GM23338 (cell line): Measurements from ENCODE around the gene MGAT3. TPM values are rescaled to one million over a fixed set of nuclear protein-coding genes. Genes with fewer than 3 reads are reported as not detected.

Source experiments
- ATAC-seq: fragments of 200-7000 bp; cut with Tn5 transposase; 3 replicates; pipeline ENCODE4 v1.9.1; 2020
- DNase-seq: peaks from one replicate; pipeline ENCODE4 v3.0.0-alpha.2; 2015; ENCODE audit warnings: low spot score
- H2AFZ ChIP-seq: fragments of 200-600 bp; sonication (generic); 2 replicates; pipeline ENCODE4 v1.8.0; 2016; ENCODE audit warnings: antibody characterized with exemption, mild to moderate bottlenecking, moderate library complexity
- H3F3A ChIP-seq: fragments of 200-600 bp; sonication (generic); replicated peaks from 2 replicates; pipeline ENCODE4 v1.8.0; 2017; ENCODE audit warnings: antibody characterized with exemption, mixed run types, low read depth
- H3K27ac ChIP-seq: fragments of 200-600 bp; sonication (generic); 2 replicates; pipeline ENCODE4 v1.6.1; 2016; ENCODE audit warnings: low read depth
- H3K27me3 ChIP-seq: fragments of 200-600 bp; sonication (generic); 2 replicates; pipeline ENCODE4 v1.8.0; 2016; ENCODE audit warnings: mild to moderate bottlenecking, mixed run types, moderate library complexity; ENCODE audit not compliant: insufficient read depth
- H3K36me3 ChIP-seq: fragments of 200-600 bp; sonication (generic); 2 replicates; pipeline ENCODE4 v1.8.0; 2016; ENCODE audit warnings: mild to moderate bottlenecking; ENCODE audit not compliant: insufficient read depth
- H3K4me1 ChIP-seq: fragments of 200-600 bp; sonication (generic); 2 replicates; pipeline ENCODE4 v1.8.0; 2016; ENCODE audit warnings: mild to moderate bottlenecking, moderate library complexity; ENCODE audit not compliant: insufficient read depth
- H3K4me2 ChIP-seq: fragments of 200-600 bp; sonication (generic); 2 replicates; pipeline ENCODE4 v1.7.1; 2017; ENCODE audit warnings: mixed run types
- H3K4me3 ChIP-seq: fragments of 200-600 bp; sonication (generic); 2 replicates; pipeline ENCODE4 v1.6.1; 2016; ENCODE audit warnings: mixed run types
- H3K79me2 ChIP-seq: fragments of 200-600 bp; sonication (generic); replicated peaks from 2 replicates; pipeline ENCODE4 v1.8.0; 2017; ENCODE audit warnings: mild to moderate bottlenecking; ENCODE audit not compliant: insufficient read depth
- H3K9me2 ChIP-seq: fragments of 200-600 bp; sonication (generic); 2 replicates; pipeline ENCODE4 v1.8.0; 2017; ENCODE audit not compliant: insufficient read depth
- H4K20me1 ChIP-seq: fragments of 200-600 bp; sonication (generic); replicated peaks from 2 replicates; pipeline ENCODE4 v1.8.0; 2017; ENCODE audit warnings: mild to moderate bottlenecking; ENCODE audit not compliant: insufficient read depth
- H3K27ac Mint-ChIP-seq: 2 replicates; pipeline ENCODE4 v1.8.0; 2020; ENCODE audit warnings: inconsistent platforms, mild to moderate bottlenecking, moderate library complexity, mixed read lengths
- H3K27me3 Mint-ChIP-seq: 3 replicates; pipeline ENCODE4 v1.8.0; 2022; ENCODE audit warnings: low read depth, mild to moderate bottlenecking, moderate library complexity, mixed read lengths, inconsistent platforms; ENCODE audit not compliant: insufficient read depth, poor library complexity
- H3K36me3 Mint-ChIP-seq: 3 replicates; pipeline ENCODE4 v1.8.0; 2021; ENCODE audit warnings: low read depth, mild to moderate bottlenecking, inconsistent platforms, moderate library complexity, mixed read lengths
- H3K4me1 Mint-ChIP-seq: 3 replicates; pipeline ENCODE4 v1.8.0; 2020; ENCODE audit warnings: mild to moderate bottlenecking, inconsistent platforms, mixed read lengths
- H3K4me3 Mint-ChIP-seq: 3 replicates; pipeline ENCODE4 v1.8.0; 2021; ENCODE audit warnings: moderate library complexity, mild to moderate bottlenecking, inconsistent platforms, mixed read lengths
- H3K9me3 Mint-ChIP-seq: 3 replicates; pipeline ENCODE4 v1.8.0; 2020; ENCODE audit warnings: moderate library complexity, mild to moderate bottlenecking, inconsistent platforms, mixed read lengths
- CREB1 ChIP-seq: fragments of 250-450 bp; sonication (Bioruptor Pico); IDR thresholded peaks from 2 replicates; pipeline ENCODE4 v1.5.0; 2020; ENCODE audit warnings: low read depth, mild to moderate bottlenecking, moderate library complexity
- EZH2 ChIP-seq: fragments of 200-600 bp; sonication (generic); IDR thresholded peaks from one replicate; pipeline ENCODE4 v1.8.0; 2017; ENCODE audit warnings: antibody characterized with exemption, mild to moderate bottlenecking, low read depth; ENCODE audit not compliant: unreplicated experiment
- EZH2phosphoT487 ChIP-seq: fragments of 200-600 bp; sonication (generic); IDR thresholded peaks from one replicate; pipeline ENCODE4 v1.8.1; 2018; ENCODE audit warnings: antibody characterized with exemption; ENCODE audit not compliant: unreplicated experiment
- JUNB ChIP-seq: IDR thresholded peaks from one replicate; pipeline ENCODE4 v1.6.1; 2016; ENCODE audit warnings: antibody characterized with exemption; ENCODE audit not compliant: unreplicated experiment
- NANOG ChIP-seq: IDR thresholded peaks from 2 replicates; pipeline ENCODE4 v1.6.1; 2016; ENCODE audit warnings: antibody characterized with exemption, borderline replicate concordance
- POLR2AphosphoS5 ChIP-seq: IDR thresholded peaks from 2 replicates; pipeline ENCODE4 v1.6.1; 2016; ENCODE audit warnings: antibody characterized with exemption, low read depth
- STAT1 ChIP-seq: IDR thresholded peaks from one replicate; pipeline ENCODE4 v1.6.1; 2016; ENCODE audit warnings: antibody characterized with exemption; ENCODE audit not compliant: unreplicated experiment
- ZNF114 ChIP-seq: fragments of 250-450 bp; sonication (Bioruptor Pico); IDR thresholded peaks from 2 replicates; pipeline ENCODE4 v1.5.0; 2020; ENCODE audit warnings: mild to moderate bottlenecking, moderate library complexity
- ZNF331 ChIP-seq: fragments of 250-450 bp; sonication (Bioruptor Pico); IDR thresholded peaks from 2 replicates; pipeline ENCODE4 v1.5.0; 2020; ENCODE audit warnings: low read depth, mild to moderate bottlenecking, moderate library complexity
- polyA plus RNA-seq: library from polyadenylated mRNA; unstranded; fragments of >200 nt; fragmentation: Nextera tagmentation; extraction: Ambion mirVana; gene quantifications from 2 replicates; pipeline ENCODE4 v1.2.1, GENCODE V29; 2016
- total RNA-seq: library from RNA; depleted of rRNA; stranded (reverse); fragments of >200 nt; shearing (Covaris generic); gene quantifications from 2 replicates; pipeline ENCODE4 v1.2.3, GENCODE V29; 2014
- TF ChIP-seq, protein P1 (sequence below): fragments of 250-450 bp; sonication (Bioruptor Pico); IDR thresholded peaks from 2 replicates; pipeline ENCODE4 v1.5.0; 2020; ENCODE audit warnings: mild to moderate bottlenecking, moderate library complexity
- TF ChIP-seq, protein P2 (sequence below), 2 experiments: fragments of 200-600 bp in 1 of 2; sonication (generic) in 1 of 2; conservative IDR thresholded peaks; 2 replicates each; pipeline versions ENCODE4 v1.5.1 to v1.6.1; 2016 to 2017; ENCODE audit warnings: antibody characterized with exemption in 2 of 2, low read depth in 2 of 2, mild to moderate bottlenecking in 2 of 2, moderate library complexity in 1 of 2
- TF ChIP-seq, protein P3 (sequence below): IDR thresholded peaks from one replicate; pipeline ENCODE4 v1.6.1; 2018; ENCODE audit warnings: antibody characterized with exemption; ENCODE audit not compliant: unreplicated experiment
- TF ChIP-seq, protein P4 (sequence below): IDR thresholded peaks from 2 replicates; pipeline ENCODE4 v1.6.1; 2016; ENCODE audit warnings: antibody characterized with exemption

MGAT3 gene
- total and polyA plus RNA-seq, 2 experiments from 2014 or later, result 1.7 to 10.2 TPM

DNA sequence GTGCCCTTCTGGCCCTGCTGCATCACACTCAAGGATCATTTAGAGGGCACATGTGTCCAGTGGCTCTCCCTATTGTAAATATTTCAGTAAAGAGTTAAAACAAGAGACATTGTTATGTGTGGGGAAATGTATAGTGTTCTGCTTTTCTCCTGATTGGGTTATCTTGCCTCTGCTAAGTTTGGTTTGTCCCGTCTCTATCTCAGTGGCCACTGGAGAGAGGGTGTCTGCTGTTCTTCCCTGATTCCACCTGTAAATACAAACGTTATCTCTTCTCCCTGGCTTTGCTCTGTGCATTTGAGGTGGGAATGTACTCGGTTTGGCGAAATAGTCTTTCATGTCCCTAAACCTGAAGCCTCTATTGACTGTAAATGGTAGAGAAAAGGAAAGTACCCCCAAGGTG is 51.6 kb downstream of the MGAT3 start:
- no peaks in the 10 kb centered on the region; the same call in 2 of the 3 replicates for H3K9me3 Mint-ChIP-seq
- Histone ChIP-seq H2AFZ (no peak overlapping the region), H3K79me2 (peaks cover 26% of the 10 kb centered on the region), H4K20me1 (peaks cover 86% of the 10 kb centered on the region), H3F3A (peaks cover 23% of the 10 kb centered on the region), H3K4me1 (peaks cover under 1% of the 10 kb centered on the region), H3K27ac (no peak overlapping the region), H3K36me3 (peaks cover 45% of the 10 kb centered on the region), H3K4me2 (no peak overlapping the region), H3K9me2 (no peaks in the 10 kb centered on the region), H3K4me3 (no peak overlapping the region), H3K27me3 (peaks cover 85% of the 10 kb centered on the region)
- TF ChIP-seq, protein P1, sequence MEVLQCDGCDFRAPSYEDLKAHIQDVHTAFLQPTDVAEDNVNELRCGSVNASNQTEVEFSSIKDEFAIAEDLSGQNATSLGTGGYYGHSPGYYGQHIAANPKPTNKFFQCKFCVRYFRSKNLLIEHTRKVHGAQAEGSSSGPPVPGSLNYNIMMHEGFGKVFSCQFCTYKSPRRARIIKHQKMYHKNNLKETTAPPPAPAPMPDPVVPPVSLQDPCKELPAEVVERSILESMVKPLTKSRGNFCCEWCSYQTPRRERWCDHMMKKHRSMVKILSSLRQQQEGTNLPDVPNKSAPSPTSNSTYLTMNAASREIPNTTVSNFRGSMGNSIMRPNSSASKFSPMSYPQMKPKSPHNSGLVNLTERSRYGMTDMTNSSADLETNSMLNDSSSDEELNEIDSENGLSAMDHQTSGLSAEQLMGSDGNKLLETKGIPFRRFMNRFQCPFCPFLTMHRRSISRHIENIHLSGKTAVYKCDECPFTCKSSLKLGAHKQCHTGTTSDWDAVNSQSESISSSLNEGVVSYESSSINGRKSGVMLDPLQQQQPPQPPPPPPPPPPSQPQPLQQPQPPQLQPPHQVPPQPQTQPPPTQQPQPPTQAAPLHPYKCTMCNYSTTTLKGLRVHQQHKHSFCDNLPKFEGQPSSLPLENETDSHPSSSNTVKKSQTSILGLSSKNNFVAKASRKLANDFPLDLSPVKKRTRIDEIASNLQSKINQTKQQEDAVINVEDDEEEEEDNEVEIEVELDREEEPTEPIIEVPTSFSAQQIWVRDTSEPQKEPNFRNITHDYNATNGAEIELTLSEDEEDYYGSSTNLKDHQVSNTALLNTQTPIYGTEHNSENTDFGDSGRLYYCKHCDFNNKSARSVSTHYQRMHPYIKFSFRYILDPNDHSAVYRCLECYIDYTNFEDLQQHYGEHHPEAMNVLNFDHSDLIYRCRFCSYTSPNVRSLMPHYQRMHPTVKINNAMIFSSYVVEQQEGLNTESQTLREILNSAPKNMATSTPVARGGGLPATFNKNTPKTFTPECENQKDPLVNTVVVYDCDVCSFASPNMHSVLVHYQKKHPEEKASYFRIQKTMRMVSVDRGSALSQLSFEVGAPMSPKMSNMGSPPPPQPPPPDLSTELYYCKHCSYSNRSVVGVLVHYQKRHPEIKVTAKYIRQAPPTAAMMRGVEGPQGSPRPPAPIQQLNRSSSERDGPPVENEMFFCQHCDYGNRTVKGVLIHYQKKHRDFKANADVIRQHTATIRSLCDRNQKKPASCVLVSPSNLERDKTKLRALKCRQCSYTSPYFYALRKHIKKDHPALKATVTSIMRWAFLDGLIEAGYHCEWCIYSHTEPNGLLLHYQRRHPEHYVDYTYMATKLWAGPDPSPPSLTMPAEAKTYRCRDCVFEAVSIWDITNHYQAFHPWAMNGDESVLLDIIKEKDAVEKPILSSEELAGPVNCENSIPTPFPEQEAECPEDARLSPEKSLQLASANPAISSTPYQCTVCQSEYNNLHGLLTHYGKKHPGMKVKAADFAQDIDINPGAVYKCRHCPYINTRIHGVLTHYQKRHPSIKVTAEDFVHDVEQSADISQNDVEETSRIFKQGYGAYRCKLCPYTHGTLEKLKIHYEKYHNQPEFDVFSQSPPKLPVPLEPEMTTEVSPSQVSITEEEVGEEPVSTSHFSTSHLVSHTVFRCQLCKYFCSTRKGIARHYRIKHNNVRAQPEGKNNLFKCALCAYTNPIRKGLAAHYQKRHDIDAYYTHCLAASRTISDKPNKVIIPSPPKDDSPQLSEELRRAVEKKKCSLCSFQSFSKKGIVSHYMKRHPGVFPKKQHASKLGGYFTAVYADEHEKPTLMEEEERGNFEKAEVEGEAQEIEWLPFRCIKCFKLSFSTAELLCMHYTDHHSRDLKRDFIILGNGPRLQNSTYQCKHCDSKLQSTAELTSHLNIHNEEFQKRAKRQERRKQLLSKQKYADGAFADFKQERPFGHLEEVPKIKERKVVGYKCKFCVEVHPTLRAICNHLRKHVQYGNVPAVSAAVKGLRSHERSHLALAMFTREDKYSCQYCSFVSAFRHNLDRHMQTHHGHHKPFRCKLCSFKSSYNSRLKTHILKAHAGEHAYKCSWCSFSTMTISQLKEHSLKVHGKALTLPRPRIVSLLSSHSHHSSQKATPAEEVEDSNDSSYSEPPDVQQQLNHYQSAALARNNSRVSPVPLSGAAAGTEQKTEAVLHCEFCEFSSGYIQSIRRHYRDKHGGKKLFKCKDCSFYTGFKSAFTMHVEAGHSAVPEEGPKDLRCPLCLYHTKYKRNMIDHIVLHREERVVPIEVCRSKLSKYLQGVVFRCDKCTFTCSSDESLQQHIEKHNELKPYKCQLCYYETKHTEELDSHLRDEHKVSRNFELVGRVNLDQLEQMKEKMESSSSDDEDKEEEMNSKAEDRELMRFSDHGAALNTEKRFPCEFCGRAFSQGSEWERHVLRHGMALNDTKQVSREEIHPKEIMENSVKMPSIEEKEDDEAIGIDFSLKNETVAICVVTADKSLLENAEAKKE (CRISPR knock-in tag), result no peak
- TF ChIP-seq, protein P2, sequence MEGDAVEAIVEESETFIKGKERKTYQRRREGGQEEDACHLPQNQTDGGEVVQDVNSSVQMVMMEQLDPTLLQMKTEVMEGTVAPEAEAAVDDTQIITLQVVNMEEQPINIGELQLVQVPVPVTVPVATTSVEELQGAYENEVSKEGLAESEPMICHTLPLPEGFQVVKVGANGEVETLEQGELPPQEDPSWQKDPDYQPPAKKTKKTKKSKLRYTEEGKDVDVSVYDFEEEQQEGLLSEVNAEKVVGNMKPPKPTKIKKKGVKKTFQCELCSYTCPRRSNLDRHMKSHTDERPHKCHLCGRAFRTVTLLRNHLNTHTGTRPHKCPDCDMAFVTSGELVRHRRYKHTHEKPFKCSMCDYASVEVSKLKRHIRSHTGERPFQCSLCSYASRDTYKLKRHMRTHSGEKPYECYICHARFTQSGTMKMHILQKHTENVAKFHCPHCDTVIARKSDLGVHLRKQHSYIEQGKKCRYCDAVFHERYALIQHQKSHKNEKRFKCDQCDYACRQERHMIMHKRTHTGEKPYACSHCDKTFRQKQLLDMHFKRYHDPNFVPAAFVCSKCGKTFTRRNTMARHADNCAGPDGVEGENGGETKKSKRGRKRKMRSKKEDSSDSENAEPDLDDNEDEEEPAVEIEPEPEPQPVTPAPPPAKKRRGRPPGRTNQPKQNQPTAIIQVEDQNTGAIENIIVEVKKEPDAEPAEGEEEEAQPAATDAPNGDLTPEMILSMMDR (conservative IDR thresholded peaks at IDR 0.05; ENCODE audit: low read depth in 2 of 2), result no peak
- TF ChIP-seq CREB1 (CRISPR knock-in tag) (no peak), POLR2AphosphoS5 (no peak), ZNF331 (CRISPR knock-in tag) (no peak), ZNF114 (CRISPR knock-in tag) (no peak), STAT1 (no peak), JUNB (no peak), EZH2 (no peak), EZH2phosphoT487 (no peak), NANOG (no peak)
- TF ChIP-seq, protein P3, sequence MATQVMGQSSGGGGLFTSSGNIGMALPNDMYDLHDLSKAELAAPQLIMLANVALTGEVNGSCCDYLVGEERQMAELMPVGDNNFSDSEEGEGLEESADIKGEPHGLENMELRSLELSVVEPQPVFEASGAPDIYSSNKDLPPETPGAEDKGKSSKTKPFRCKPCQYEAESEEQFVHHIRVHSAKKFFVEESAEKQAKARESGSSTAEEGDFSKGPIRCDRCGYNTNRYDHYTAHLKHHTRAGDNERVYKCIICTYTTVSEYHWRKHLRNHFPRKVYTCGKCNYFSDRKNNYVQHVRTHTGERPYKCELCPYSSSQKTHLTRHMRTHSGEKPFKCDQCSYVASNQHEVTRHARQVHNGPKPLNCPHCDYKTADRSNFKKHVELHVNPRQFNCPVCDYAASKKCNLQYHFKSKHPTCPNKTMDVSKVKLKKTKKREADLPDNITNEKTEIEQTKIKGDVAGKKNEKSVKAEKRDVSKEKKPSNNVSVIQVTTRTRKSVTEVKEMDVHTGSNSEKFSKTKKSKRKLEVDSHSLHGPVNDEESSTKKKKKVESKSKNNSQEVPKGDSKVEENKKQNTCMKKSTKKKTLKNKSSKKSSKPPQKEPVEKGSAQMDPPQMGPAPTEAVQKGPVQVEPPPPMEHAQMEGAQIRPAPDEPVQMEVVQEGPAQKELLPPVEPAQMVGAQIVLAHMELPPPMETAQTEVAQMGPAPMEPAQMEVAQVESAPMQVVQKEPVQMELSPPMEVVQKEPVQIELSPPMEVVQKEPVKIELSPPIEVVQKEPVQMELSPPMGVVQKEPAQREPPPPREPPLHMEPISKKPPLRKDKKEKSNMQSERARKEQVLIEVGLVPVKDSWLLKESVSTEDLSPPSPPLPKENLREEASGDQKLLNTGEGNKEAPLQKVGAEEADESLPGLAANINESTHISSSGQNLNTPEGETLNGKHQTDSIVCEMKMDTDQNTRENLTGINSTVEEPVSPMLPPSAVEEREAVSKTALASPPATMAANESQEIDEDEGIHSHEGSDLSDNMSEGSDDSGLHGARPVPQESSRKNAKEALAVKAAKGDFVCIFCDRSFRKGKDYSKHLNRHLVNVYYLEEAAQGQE, result no peak
- TF ChIP-seq, protein P4, sequence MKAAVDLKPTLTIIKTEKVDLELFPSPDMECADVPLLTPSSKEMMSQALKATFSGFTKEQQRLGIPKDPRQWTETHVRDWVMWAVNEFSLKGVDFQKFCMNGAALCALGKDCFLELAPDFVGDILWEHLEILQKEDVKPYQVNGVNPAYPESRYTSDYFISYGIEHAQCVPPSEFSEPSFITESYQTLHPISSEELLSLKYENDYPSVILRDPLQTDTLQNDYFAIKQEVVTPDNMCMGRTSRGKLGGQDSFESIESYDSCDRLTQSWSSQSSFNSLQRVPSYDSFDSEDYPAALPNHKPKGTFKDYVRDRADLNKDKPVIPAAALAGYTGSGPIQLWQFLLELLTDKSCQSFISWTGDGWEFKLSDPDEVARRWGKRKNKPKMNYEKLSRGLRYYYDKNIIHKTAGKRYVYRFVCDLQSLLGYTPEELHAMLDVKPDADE, result no peak
- peaks cover 82% of the 10 kb centered on the region for H3K27me3 Mint-ChIP-seq
- DNase-seq, result no peak
- H3K4me3 Mint-ChIP-seq, result no peak overlapping the region
- peaks cover 3% of the 10 kb centered on the region; the same call in 2 of the 3 replicates for H3K4me1 Mint-ChIP-seq
- no peak overlapping the region for H3K27ac Mint-ChIP-seq
- peaks cover 91% of the 10 kb centered on the region for H3K36me3 Mint-ChIP-seq
- no peak for ATAC-seq
